K562 (cell line): ENCODE results near the gene OXLD1. TPM values are rescaled to one million over a fixed set of nuclear protein-coding genes. Genes with fewer than 3 reads are reported as not detected.
A peak's percentile ranks its signal among the peaks of the same experiment; 100 is the strongest.

Source experiments
- CHCHD3 ChIP-seq: fragments of 250-450 bp; sonication (Bioruptor Pico); IDR thresholded peaks from 2 replicates; pipeline ENCODE4 v2.1.2; 2022; ENCODE audit warnings: mild to moderate bottlenecking
- KAT7 ChIP-seq: sonication (generic); formaldehyde crosslinking; IDR thresholded peaks from 2 replicates; pipeline ENCODE4 v1.8.0; 2022; ENCODE audit warnings: missing genetic modification reagents, mild to moderate bottlenecking, borderline replicate concordance
- KLF1 ChIP-seq: fragments of 450-650 bp; IDR thresholded peaks from 2 replicates; pipeline ENCODE4 v1.6.1; 2016; ENCODE audit warnings: missing genetic modification characterization, missing compliant biosample characterization
- MYNN ChIP-seq, 2 experiments: sonication (generic); formaldehyde crosslinking in 1 of 2; IDR thresholded peaks; 2 replicates each; pipeline versions ENCODE4 v1.5.0 to v1.6.1; 2016 to 2020; ENCODE audit warnings: antibody characterized with exemption in 1 of 2, missing genetic modification reagents in 1 of 2
- PCBP2 ChIP-seq: fragments of 200-400 bp; formaldehyde crosslinking; IDR thresholded peaks from 2 replicates; pipeline ENCODE4 v1.6.1; 2018; ENCODE audit warnings: low read length, low read depth, mild to moderate bottlenecking, moderate library complexity; ENCODE audit not compliant: poor library complexity, severe bottlenecking
- POLR2G ChIP-seq: fragments of 200-400 bp; formaldehyde crosslinking; IDR thresholded peaks from 2 replicates; pipeline ENCODE4 v1.6.1; 2017; ENCODE audit warnings: low read depth, mild to moderate bottlenecking, antibody characterized with exemption, low read length, moderate library complexity
- RBM39 ChIP-seq: fragments of 200-400 bp; formaldehyde crosslinking; optimal IDR thresholded peaks from 2 replicates; pipeline ENCODE3; 2018; ENCODE audit warnings: low read depth, low read length
- RUNX1 ChIP-seq: sonication (generic); IDR thresholded peaks from 2 replicates; pipeline ENCODE4 v1.6.1; 2016; ENCODE audit warnings: antibody characterized with exemption, low read depth
- ZBTB7A ChIP-seq: IDR thresholded peaks from 2 replicates; pipeline ENCODE4 v1.6.1; 2011; ENCODE audit warnings: low read depth, mild to moderate bottlenecking, low read length, moderate library complexity, borderline replicate concordance; ENCODE audit not compliant: control insufficient read depth
- ZC3H4 ChIP-seq: sonication (generic); formaldehyde crosslinking; IDR thresholded peaks from 2 replicates; pipeline ENCODE4 v1.9.0; 2021; ENCODE audit warnings: missing genetic modification reagents, borderline replicate concordance
- polyA plus RNA-seq, 8 experiments: library from polyadenylated mRNA; depleted of rRNA in 4 of 8; stranded (reverse) in 5 of 8; unstranded in 3 of 8; fragments of >200 nt; fragmentation: Nextera tagmentation in 2 of 8; fragmentation: Illumina TruSeq in 1 of 8; extraction: Ambion mirVana in 2 of 8; extraction: Trizol in 1 of 8; gene quantifications; 2 replicates each; pipeline versions ENCODE4 v1.2.1 to v1.2.3, GENCODE V29; 2011 to 2014; ENCODE audit warnings: inconsistent platforms in 1 of 8, missing spikeins in 1 of 8
- total RNA-seq, 7 experiments: library from RNA; depleted of rRNA in 6 of 7; stranded (reverse); fragments of >200 nt in 6 of 7; fragmentation: Illumina TruSeq in 2 of 7; extraction: Trizol in 2 of 7; gene quantifications; 2 replicates each; pipeline versions ENCODE4 v1.2.1 to v1.2.3, GENCODE V29; 2011 to 2021; ENCODE audit warnings: low replicate concordance in 1 of 7
- TF ChIP-seq, protein P1 (sequence below): sonication (generic); formaldehyde crosslinking; IDR thresholded peaks from 2 replicates; pipeline ENCODE4 v1.8.0; 2022; ENCODE audit warnings: mild to moderate bottlenecking, low read depth, missing genetic modification reagents
- TF ChIP-seq, protein P2 (sequence below): sonication (generic); formaldehyde crosslinking; IDR thresholded peaks from 2 replicates; pipeline ENCODE4 v1.8.1; 2023; ENCODE audit warnings: mild to moderate bottlenecking, missing genetic modification reagents
- TF ChIP-seq, protein P3 (sequence below): fragments of 250-450 bp; sonication (Bioruptor Pico); IDR thresholded peaks from 2 replicates; pipeline ENCODE4 v1.8.0; 2021; ENCODE audit warnings: mild to moderate bottlenecking, moderate library complexity
- TF ChIP-seq, protein P4 (sequence below): fragments of 450-650 bp; formaldehyde crosslinking; IDR thresholded peaks from 2 replicates; pipeline ENCODE4 v1.4.0; 2020; ENCODE audit warnings: mild to moderate bottlenecking, moderate library complexity
- TF ChIP-seq, protein P5 (sequence below): sonication (generic); formaldehyde crosslinking; IDR thresholded peaks from 2 replicates; pipeline ENCODE4 v1.8.0; 2022; ENCODE audit warnings: missing genetic modification reagents, mild to moderate bottlenecking, moderate library complexity, borderline replicate concordance
- TF ChIP-seq, protein P6 (sequence below), 3 experiments: IDR thresholded peaks in 2 of 3; conservative IDR thresholded peaks in 1 of 3; 2 replicates each; pipeline ENCODE4 v1.5.1; 2011 to 2012; ENCODE audit warnings: low read length in 3 of 3, mild to moderate bottlenecking in 3 of 3, control low read depth in 2 of 3, improper control_type of control experiment in 1 of 3, inconsistent platforms in 1 of 3, low read depth in 1 of 3, mixed read lengths in 1 of 3, moderate library complexity in 1 of 3; ENCODE audit not compliant: insufficient read depth in 2 of 3

OXLD1 gene
- total and polyA plus RNA-seq, 9 of the 15 experiments (the other 6 are each of a cell fraction or from before 2014, with no cell fraction given), result 4.4 to 115 (median 29.3) TPM

GRCh38 chr17:81701288-81702071 is 35.1 kb upstream of the OXLD1 start (continued):
- TF ChIP-seq, protein P1, sequence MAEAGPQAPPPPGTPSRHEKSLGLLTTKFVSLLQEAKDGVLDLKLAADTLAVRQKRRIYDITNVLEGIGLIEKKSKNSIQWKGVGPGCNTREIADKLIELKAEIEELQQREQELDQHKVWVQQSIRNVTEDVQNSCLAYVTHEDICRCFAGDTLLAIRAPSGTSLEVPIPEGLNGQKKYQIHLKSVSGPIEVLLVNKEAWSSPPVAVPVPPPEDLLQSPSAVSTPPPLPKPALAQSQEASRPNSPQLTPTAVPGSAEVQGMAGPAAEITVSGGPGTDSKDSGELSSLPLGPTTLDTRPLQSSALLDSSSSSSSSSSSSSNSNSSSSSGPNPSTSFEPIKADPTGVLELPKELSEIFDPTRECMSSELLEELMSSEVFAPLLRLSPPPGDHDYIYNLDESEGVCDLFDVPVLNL (CRISPR knock-in tag), result no peak
- TF ChIP-seq, protein P2, sequence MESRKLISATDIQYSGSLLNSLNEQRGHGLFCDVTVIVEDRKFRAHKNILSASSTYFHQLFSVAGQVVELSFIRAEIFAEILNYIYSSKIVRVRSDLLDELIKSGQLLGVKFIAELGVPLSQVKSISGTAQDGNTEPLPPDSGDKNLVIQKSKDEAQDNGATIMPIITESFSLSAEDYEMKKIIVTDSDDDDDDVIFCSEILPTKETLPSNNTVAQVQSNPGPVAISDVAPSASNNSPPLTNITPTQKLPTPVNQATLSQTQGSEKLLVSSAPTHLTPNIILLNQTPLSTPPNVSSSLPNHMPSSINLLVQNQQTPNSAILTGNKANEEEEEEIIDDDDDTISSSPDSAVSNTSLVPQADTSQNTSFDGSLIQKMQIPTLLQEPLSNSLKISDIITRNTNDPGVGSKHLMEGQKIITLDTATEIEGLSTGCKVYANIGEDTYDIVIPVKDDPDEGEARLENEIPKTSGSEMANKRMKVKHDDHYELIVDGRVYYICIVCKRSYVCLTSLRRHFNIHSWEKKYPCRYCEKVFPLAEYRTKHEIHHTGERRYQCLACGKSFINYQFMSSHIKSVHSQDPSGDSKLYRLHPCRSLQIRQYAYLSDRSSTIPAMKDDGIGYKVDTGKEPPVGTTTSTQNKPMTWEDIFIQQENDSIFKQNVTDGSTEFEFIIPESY, result peak; percentile 12; the same call in 1 of the 2 replicates
- TF ChIP-seq POLR2G (peak; percentile 68), PCBP2 (no peak), CHCHD3 (CRISPR knock-in tag) (no peak), MYNN (IDR thresholded peaks at IDR 0.05) (peak; percentile 31; the same call in 1 of the 2 replicates), MYNN (CRISPR knock-in tag; IDR thresholded peaks at IDR 0.05) (no peak), KAT7 (CRISPR knock-in tag) (no peak; the same call in 1 of the 2 replicates), RBM39 (peak; percentile 35), RUNX1 (0 out of 2 replicates have a peak, but pooled peaks have one; percentile 58), ZC3H4 (CRISPR knock-in tag) (peak; percentile 62; the same call in 1 of the 2 replicates), KLF1 (tag) (no peak), ZBTB7A (peak; percentile 74; the same call in 1 of the 2 replicates)
- TF ChIP-seq, protein P3, sequence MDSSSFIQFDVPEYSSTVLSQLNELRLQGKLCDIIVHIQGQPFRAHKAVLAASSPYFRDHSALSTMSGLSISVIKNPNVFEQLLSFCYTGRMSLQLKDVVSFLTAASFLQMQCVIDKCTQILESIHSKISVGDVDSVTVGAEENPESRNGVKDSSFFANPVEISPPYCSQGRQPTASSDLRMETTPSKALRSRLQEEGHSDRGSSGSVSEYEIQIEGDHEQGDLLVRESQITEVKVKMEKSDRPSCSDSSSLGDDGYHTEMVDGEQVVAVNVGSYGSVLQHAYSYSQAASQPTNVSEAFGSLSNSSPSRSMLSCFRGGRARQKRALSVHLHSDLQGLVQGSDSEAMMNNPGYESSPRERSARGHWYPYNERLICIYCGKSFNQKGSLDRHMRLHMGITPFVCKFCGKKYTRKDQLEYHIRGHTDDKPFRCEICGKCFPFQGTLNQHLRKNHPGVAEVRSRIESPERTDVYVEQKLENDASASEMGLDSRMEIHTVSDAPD (CRISPR knock-in tag), result no peak
- TF ChIP-seq, protein P4, sequence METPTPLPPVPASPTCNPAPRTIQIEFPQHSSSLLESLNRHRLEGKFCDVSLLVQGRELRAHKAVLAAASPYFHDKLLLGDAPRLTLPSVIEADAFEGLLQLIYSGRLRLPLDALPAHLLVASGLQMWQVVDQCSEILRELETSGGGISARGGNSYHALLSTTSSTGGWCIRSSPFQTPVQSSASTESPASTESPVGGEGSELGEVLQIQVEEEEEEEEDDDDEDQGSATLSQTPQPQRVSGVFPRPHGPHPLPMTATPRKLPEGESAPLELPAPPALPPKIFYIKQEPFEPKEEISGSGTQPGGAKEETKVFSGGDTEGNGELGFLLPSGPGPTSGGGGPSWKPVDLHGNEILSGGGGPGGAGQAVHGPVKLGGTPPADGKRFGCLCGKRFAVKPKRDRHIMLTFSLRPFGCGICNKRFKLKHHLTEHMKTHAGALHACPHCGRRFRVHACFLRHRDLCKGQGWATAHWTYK, result 0 out of 2 replicates have a peak, but pooled peaks have one; percentile 21
- TF ChIP-seq, protein P5, sequence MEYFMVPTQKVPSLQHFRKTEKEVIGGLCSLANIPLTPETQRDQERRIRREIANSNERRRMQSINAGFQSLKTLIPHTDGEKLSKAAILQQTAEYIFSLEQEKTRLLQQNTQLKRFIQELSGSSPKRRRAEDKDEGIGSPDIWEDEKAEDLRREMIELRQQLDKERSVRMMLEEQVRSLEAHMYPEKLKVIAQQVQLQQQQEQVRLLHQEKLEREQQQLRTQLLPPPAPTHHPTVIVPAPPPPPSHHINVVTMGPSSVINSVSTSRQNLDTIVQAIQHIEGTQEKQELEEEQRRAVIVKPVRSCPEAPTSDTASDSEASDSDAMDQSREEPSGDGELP (CRISPR knock-in tag), result 0 out of 2 replicates have a peak, but pooled peaks have one; percentile 24
- TF ChIP-seq, protein P6, sequence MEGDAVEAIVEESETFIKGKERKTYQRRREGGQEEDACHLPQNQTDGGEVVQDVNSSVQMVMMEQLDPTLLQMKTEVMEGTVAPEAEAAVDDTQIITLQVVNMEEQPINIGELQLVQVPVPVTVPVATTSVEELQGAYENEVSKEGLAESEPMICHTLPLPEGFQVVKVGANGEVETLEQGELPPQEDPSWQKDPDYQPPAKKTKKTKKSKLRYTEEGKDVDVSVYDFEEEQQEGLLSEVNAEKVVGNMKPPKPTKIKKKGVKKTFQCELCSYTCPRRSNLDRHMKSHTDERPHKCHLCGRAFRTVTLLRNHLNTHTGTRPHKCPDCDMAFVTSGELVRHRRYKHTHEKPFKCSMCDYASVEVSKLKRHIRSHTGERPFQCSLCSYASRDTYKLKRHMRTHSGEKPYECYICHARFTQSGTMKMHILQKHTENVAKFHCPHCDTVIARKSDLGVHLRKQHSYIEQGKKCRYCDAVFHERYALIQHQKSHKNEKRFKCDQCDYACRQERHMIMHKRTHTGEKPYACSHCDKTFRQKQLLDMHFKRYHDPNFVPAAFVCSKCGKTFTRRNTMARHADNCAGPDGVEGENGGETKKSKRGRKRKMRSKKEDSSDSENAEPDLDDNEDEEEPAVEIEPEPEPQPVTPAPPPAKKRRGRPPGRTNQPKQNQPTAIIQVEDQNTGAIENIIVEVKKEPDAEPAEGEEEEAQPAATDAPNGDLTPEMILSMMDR (IDR thresholded peaks at IDR 0.05 in 2 of 3, conservative IDR thresholded peaks at IDR 0.05 in 1 of 3; ENCODE audit: insufficient read depth in 2 of 3, low read depth in 1 of 3, low read length in 3 of 3), result peak; percentile 33 to 51 (median 47); a peak in 4 of 6 replicates
